ENCODE measurements around the gene ADGRD2.

Gene ADGRD2

GRCh38 chr9:124511426-124511840 lies 61.2 kb downstream of the ADGRD2 start:
- no peak for DNase-seq (ENCODE audit: low spot score)

- DNase-seq (ENCODE audit: low spot score) = no peak
Measured at GRCh38 chr9:124511891-124512805, 61.9 kb downstream of the ADGRD2 start.

DNA sequence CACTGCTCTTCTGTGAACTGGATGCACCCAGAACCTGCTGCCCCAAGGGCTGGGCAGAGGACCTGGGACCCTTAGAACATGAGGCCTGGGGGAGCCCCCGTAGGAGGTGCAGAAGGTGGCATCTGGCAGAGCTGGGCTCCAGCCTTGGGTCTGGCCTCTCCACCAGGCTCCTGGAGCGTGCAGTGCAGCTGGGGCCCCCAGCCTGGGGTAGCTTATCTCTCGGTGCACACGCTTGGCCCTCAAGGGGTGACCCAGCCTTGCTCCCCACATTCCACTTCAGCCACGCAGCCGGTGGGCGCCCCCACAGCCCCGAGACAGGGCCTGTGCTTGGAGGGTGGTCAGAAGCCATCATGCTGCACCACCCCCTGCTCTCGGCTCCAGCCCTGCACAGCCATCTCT lies 62.6 kb downstream of the ADGRD2 start:
- no peak for DNase-seq (ENCODE audit: low spot score)

DNA sequence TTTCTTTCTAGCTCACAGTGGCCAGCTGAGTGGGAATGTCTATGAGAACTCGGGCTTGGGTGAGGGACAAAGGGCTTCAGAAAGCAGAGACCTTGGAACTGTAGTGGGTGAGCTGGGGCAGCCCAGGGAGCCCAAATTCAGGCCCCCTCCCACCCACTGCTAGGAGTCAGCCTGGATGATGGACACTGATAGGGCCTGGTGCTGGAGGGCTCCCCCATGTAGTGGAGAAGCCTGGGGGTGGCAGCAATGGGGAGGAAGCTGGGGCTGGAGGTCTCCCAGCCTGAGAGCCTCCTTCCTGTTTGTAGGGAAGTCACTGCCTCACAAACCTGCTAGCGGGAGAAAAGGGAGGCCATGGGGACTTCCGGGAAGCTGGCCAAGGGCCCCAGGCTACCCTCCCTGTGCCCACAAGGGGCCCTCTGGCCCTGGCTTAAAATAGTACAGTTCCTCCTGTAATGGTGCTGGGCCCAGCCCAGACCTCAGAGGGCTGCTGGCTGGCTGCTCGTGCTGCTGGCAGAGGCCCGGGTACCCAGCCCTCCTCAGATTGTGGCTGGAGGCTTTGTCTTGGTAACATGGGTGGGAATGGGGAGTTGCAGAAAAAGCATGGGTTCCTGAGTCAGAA lies 63.2 kb downstream of the ADGRD2 start:
- DNase-seq (ENCODE audit: low spot score) = no peak

- DNase-seq (ENCODE audit: low spot score) = no peak
Measured at GRCh38 chr9:124514125-124514524, 63.9 kb downstream of the ADGRD2 start.

GRCh38 chr9:124514874-124515273 lies 64.6 kb downstream of the ADGRD2 start:
- DNase-seq (ENCODE audit: low spot score) = no peak

GRCh38 chr9:124517600-124517999 lies 67.3 kb downstream of the ADGRD2 start:
- no peak for DNase-seq (ENCODE audit: low spot score)

DNA sequence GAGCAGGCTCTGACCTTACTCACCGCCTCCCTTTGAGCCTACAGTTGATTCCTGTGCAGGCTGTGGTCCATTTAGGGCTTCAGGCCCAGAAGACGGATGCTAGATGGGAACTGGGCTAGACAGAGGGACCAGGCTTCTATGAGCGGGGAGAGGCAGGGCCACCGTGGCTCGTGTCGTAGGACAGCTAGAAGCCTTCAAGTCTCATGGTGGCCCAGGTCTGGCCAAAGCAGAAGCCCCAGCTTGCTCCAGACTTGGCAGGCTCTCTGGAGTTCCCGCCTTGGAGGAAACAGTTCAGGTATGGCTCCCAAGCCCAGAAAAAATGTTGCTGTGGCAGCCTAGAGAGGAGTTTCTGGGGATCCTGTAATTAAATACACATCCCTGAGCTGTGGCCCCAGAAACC lies 67.9 kb downstream of the ADGRD2 start:
- DNase-seq (ENCODE audit: low spot score) = no peak

- DNase-seq (ENCODE audit: low spot score) = no peak
Measured at GRCh38 chr9:124520206-124520596, 70.0 kb downstream of the ADGRD2 start.

GRCh38 chr9:124521142-124521541 lies 70.9 kb downstream of the ADGRD2 start:
- no peak for DNase-seq (ENCODE audit: low spot score)

DNA sequence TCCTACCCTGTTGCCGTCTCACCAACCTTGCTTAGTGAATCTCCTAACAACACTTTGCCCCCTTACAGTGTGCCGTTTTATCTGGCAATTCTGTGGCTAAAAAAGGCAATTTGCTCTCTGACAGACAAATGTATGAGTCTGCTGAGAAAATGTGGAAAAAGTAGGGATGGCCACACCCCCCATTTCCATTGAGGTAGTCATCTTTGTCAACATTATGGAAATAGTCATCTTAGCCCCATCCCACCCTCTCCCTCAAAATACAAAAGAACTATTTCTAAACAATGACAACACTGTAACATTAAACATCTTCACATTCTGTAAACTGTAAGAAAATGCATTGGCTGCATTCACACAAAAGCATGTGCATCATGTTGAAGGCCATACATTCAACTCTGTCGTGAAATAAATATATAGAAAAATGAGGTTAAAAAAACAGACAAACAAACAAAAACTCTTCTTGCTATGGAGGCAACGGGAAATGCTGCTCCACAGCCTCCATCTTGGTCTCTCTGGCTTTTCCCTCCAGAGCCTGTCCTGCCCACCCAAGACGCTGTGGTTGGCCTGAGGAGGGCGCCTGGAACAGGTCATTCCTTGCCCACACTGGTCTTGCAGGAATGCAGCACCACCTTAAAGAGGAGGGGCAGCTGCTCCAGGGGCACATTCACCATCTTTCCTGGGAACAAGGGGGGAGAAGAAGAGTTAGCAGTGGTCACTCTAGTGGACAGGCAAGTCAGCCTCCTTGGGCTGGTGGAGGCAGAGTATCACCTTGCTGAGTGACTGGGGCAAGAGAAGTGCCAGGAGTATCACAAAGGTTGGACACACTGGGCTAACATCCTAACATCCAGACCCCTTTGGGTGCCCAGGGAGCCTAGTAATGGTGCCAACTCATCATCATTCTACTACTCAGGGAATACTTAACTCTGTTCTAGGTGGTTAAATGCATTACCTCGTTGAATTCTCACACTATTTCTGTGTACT lies 72.2 kb downstream of the ADGRD2 start:
- no peak for DNase-seq (ENCODE audit: low spot score)

- DNase-seq (ENCODE audit: low spot score) = no peak
Measured at GRCh38 chr9:124526174-124526573, 75.9 kb downstream of the ADGRD2 start.

DNA sequence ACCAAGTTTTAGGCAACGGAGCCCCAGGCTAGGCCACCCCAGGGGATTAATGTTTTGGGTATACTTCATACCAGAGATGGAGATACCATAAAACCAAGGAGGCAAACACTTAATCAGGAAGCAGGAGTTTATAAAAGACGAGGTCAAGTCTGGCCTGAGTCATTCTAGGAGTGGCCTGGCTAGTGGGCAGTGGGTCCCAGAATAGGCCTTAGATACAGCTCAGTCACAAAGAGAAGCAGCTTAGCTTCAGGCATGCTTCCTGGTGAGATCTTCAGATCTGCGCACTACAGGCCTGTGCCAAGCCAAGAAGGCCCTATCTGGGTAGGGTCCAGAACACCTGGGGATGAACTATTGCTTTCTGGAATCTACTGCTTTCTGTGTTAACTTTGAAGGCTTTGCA lies 77.5 kb downstream of the ADGRD2 start:
- DNase-seq (ENCODE audit: low spot score) = no peak

Data from germinal center (tissue), 1 donor.